C4-2B (cell line): ENCODE data around the gene GPD2.
A peak's percentile ranks its signal among the peaks of the same experiment; 100 is the strongest.

Source experiments
- H3K27ac ChIP-seq: fragments of 450-650 bp; 2 replicates; pipeline ENCODE4 v1.5.1; 2017
- ZFX ChIP-seq: fragments of 450-650 bp; IDR thresholded peaks from 2 replicates; pipeline ENCODE4 v1.6.1; 2017
- TF ChIP-seq, protein P1 (sequence below): fragments of 450-650 bp; conservative IDR thresholded peaks from 2 replicates; pipeline ENCODE4 v1.5.1; 2017; ENCODE audit warnings: mild to moderate bottlenecking

GPD2 gene

GRCh38 chr2:156435718-156436496, at the start of gene GPD2:
TSS of gene GPD2 (plus strand) at chr2:156436379. CDS start at chr2:156476106, 39,727 bp downstream.
- peak; percentile 87 for TF ChIP-seq ZFX
- TF ChIP-seq, protein P1, sequence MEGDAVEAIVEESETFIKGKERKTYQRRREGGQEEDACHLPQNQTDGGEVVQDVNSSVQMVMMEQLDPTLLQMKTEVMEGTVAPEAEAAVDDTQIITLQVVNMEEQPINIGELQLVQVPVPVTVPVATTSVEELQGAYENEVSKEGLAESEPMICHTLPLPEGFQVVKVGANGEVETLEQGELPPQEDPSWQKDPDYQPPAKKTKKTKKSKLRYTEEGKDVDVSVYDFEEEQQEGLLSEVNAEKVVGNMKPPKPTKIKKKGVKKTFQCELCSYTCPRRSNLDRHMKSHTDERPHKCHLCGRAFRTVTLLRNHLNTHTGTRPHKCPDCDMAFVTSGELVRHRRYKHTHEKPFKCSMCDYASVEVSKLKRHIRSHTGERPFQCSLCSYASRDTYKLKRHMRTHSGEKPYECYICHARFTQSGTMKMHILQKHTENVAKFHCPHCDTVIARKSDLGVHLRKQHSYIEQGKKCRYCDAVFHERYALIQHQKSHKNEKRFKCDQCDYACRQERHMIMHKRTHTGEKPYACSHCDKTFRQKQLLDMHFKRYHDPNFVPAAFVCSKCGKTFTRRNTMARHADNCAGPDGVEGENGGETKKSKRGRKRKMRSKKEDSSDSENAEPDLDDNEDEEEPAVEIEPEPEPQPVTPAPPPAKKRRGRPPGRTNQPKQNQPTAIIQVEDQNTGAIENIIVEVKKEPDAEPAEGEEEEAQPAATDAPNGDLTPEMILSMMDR = no peak
- H3K27ac ChIP-seq = peak within 1 kb of the TSS; percentile 98

DNA sequence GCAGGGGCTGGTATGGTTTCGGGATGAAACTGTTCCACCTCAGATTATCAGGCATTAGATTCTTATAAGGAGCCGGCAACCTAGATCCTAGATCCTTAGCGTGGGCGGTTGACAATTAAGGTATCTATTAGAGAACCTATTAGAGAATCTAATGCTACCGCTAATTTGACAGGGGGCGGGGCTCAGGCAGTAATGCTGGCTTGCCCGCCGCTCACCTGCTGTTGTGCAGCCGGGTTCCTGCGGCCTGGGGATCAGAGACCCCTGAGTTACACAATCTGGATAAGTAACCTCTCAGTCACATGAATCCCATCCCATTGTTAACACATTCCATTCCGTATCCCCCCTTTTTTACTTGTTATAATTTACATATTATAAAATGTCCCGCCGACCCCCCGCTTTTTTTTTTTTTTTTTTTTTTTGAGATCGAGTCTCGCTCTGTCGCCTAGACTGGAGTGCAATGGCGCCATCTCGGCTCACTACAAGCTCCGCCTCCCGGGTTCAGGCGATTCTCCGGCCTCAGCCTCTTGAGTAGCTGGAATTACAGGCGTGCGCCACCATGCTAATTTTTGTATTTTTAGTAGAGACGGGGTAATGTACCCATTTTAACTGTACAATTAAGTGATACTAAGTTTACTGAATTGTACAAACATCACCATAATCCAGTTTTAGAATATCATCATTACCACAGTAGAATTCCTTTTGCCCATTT, 42.0 kb upstream of the GPD2 start:
- TF ChIP-seq, protein P1 = no peak
- no peak for TF ChIP-seq ZFX
- no peak overlapping the region for H3K27ac ChIP-seq

DNA sequence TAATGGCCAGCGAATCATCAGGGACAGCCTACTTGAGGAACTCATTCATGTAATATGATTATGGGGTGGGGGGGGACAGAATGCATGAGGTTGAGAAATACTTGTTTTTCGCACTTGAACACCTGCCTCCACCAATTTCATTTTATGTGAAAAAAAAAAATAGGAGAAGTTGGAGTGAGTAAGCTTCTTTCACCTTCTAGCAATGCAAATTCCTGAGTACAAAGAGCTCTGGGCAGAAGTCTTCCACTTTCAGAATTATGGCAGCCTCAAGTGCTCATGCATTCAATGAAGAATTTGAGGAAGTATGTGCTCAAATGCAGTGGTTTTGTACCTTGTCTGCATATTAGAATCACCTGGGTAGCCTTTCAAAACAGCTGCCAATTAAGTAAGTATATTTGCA, 40.1 kb upstream of the GPD2 start:
- H3K27ac ChIP-seq = no peak overlapping the region
- TF ChIP-seq ZFX = no peak
- TF ChIP-seq, protein P1 = no peak

DNA sequence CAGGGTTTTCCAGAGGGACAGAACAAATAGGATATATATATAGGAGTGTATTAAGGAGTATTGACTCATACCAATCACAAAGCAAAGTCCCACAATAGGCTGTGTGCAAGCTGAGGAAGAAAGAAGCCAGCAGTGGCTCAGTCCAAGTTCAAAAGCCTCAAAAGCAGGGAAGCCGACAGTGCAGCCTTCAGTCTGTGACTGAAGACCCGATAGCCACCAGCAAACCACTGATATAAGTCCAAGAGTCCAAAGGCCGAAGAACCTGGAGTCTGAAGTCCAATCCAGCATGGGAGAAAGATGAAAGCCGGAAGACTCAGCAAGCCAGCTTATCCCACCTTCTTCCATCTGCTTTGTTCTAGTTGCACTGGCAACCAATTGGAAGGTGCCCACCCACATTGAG, 39.0 kb upstream of the GPD2 start:
- H3K27ac ChIP-seq = no peak overlapping the region
- TF ChIP-seq, protein P1 = no peak
- no peak for TF ChIP-seq ZFX

GRCh38 chr2:156398176-156398575, 38.0 kb upstream of the GPD2 start:
- TF ChIP-seq ZFX = no peak
- TF ChIP-seq, protein P1 = no peak
- no peak overlapping the region for H3K27ac ChIP-seq

GRCh38 chr2:156399224-156399949, 36.8 kb upstream of the GPD2 start:
- TF ChIP-seq, protein P1 = no peak
- TF ChIP-seq ZFX = no peak
- peak overlapping the region; percentile 67 for H3K27ac ChIP-seq
